Cardiac fibroblast (primary cell): Measurements from ENCODE around the gene MARK3.

Source experiments
- DNase-seq, 2 donors: peaks; one replicate each; pipeline versions ENCODE4 v3.0.0 to v3.0.0-alpha.2; 2010; ENCODE audit warnings: low read depth in 2 of 2
- H3K4me3 ChIP-seq, 2 donors: replicated peaks in 1 of 2; 1 replicate in 1 of 2; 2 replicates in 1 of 2; pipeline ENCODE4 v1.5.1; 2011; ENCODE audit warnings: low read depth in 2 of 2, low read length in 2 of 2, mild to moderate bottlenecking in 2 of 2, moderate library complexity in 1 of 2
- TF ChIP-seq, protein P1 (sequence below): IDR thresholded peaks from one replicate; pipeline ENCODE4 v1.5.1; 2011; ENCODE audit warnings: low read depth, mild to moderate bottlenecking, low read length, inconsistent platforms

MARK3 gene

DNA sequence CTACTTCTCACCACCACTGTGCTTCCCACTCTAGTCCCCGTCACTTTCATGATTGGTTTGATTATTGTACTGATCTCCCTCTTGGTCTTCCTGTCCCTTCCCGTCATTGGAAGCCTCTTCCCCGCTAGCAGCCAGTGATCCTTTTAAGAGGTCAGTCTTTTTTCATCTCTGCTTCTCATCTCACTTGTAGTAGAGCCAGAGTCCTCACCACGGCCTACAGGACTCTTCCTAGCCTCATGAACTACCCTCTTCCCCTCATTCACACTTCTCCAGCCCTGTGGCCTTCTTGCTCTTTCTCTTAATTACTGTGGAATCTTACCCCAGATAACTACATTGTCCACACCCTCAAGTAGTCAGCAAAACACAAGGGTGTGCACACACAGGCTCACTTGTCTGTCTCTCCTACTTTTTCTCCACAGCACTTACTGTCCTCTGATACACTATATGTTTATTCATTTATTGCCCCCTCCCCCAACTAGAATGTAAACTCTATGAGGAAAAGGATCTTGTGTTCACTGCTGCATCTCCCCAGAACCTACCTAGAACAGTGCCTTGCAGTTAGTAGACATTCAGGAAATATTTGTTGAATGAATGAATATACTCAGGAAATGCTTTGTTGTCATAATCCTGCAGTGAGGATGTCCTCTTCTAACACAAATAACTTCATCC lies 71.1 kb downstream of the MARK3 start:
- no peak overlapping the region for H3K4me3 ChIP-seq
- TF ChIP-seq, protein P1, sequence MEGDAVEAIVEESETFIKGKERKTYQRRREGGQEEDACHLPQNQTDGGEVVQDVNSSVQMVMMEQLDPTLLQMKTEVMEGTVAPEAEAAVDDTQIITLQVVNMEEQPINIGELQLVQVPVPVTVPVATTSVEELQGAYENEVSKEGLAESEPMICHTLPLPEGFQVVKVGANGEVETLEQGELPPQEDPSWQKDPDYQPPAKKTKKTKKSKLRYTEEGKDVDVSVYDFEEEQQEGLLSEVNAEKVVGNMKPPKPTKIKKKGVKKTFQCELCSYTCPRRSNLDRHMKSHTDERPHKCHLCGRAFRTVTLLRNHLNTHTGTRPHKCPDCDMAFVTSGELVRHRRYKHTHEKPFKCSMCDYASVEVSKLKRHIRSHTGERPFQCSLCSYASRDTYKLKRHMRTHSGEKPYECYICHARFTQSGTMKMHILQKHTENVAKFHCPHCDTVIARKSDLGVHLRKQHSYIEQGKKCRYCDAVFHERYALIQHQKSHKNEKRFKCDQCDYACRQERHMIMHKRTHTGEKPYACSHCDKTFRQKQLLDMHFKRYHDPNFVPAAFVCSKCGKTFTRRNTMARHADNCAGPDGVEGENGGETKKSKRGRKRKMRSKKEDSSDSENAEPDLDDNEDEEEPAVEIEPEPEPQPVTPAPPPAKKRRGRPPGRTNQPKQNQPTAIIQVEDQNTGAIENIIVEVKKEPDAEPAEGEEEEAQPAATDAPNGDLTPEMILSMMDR: no peak
- peak; percentile 28 to 66 for DNase-seq

DNA sequence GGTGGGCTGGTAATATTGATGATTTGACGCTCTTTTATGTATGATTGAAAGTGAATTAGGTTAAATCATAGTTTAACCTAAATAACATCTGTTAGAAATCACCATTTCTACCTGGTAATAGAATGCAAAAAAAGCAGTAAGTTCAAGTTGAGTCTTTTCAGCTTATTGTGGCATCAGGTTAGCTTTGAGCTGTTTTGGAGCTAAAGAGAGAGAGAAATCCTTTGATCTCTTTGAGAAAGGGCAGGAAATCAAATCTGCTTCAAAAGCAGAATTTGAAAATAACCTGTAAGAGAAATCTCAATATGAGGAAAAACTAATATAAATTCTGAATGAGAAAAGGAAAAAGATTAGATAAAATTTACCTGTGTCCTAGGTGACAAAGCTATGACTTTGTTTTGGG lies 75.2 kb downstream of the MARK3 start:
- H3K4me3 ChIP-seq: no peak overlapping the region
- no peak for DNase-seq
- TF ChIP-seq, protein P1: no peak

DNA sequence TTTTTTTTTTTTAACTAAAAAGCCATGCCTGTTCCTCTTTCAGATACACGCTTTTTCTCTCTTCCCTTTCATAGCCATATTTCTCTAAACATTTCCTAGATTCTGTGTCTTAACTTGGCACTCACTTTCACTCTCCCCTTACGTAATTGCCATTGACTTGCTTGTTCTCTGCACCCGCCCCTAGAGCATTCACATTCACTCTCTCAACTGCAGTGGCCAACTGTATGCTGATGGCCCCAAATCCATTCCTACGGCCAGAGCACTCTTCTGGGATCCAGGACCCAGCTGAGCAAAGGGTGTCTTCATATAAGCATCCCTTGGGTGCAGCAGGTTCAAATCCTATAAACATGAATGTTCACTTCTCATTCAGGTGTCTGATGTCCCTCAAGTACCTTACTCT lies 77.9 kb downstream of the MARK3 start:
- no peak overlapping the region for H3K4me3 ChIP-seq
- TF ChIP-seq, protein P1: no peak

DNA sequence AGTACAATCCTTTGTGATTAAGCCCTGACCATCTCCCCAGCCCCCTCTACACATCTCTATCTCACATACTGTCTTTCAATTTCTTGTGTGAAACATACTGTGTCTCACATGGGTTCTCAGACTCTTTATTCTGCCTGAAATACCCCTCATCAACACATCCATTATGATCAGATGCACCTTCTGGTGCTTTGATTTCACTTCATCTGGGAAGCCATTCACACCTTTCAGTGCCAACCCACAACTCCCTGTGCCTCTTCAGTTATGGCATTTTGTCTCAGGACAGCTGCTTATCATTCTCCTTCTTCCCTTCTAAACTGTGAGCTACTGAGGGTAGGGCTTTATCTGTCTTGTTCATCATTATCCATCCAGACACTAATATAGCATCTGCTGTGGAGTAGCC lies 78.6 kb downstream of the MARK3 start:
- no peak overlapping the region for H3K4me3 ChIP-seq
- TF ChIP-seq, protein P1: no peak
- DNase-seq: no peak

More for the DNA sequence above, 77.9 kb downstream of the MARK3 start:
- DNase-seq: no peak

DNA sequence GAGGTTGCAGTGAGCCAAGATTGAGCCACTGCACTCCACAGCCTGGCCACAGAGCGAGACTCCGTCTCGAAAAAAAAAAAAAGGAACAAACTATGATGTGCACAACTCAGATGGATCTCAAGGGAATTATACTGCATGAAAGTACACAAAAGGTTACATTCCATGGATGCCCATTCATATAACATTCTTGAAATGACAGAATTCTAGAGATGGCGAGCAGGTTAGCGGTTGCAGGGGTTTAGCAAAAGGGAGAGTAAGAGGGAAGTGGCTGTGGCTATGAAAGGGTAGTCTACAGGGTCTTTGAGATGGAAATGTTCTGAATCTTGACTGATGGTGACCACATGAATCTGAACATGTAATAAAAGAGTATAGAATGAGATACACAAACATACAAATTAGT lies 87.7 kb downstream of the MARK3 start:
- DNase-seq: peak; percentile 15 to 78
- H3K4me3 ChIP-seq: no peak overlapping the region
- TF ChIP-seq, protein P1: no peak

DNA sequence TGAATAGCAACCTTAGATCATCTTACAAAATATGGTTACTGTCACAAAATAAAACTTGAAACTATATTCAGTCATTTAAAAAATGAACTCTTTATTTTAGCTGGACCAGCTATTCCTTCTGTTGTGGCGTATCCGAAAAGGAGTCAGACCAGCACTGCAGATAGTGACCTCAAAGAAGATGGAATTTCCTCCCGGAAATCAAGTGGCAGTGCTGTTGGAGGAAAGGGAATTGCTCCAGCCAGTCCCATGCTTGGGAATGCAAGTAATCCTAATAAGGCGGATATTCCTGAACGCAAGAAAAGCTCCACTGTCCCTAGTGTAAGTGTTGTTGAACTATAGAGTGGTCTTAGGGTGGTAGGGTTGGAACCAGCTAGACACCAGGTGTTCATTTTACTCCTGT lies 89.7 kb downstream of the MARK3 start:
- TF ChIP-seq, protein P1: no peak

DNA sequence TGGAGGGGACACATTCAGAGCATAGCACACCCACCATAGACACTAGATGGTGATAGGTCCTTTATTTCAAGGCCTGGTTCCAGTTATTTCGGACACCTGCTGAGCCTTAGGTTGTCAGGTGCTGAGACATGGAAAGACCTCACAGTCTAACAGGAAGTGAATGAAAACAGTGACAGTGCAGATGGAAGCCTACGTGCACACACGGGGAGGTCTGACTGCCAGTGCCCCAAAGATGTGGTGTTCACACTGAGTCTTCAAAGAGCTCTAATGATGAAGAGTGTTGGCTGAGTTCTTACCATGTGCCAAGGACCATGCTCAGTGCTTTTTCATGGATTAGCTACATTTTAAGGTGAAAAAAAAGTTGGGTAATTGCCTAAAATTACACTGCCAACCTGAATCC lies 90.8 kb downstream of the MARK3 start:
- no peak for DNase-seq
- no peak overlapping the region for H3K4me3 ChIP-seq
- TF ChIP-seq, protein P1: no peak

More for the DNA sequence above, 89.7 kb downstream of the MARK3 start:
- no peak for DNase-seq
- H3K4me3 ChIP-seq: no peak overlapping the region
